DND-41 (cell line): Measurements from ENCODE around the gene SMIM21.

Experiments used
- ATAC-seq: fragments of 200-7000 bp; cut with Tn5 transposase; 3 replicates; pipeline ENCODE4 v1.9.1; 2021; ENCODE audit warnings: low read depth; ENCODE audit not compliant: insufficient read depth
- DNase-seq: peaks from one replicate; pipeline ENCODE4 v3.0.0-alpha.2; 2020
- H2AFZ ChIP-seq: 2 replicates; pipeline ENCODE4 v1.6.0; 2012; ENCODE audit warnings: low read depth, low read length
- H3K27ac ChIP-seq: 2 replicates; pipeline ENCODE4 v1.5.1; 2012; ENCODE audit warnings: low read length, inconsistent platforms
- H3K27me3 ChIP-seq: fragments of 200-600 bp; sonication (generic); 2 replicates; pipeline ENCODE4 v1.6.0; 2012; ENCODE audit warnings: low read length, mild to moderate bottlenecking, inconsistent platforms; ENCODE audit not compliant: insufficient read depth, poor library complexity
- H3K36me3 ChIP-seq: 2 replicates; pipeline ENCODE4 v1.5.1; 2012; ENCODE audit warnings: low read length, inconsistent platforms; ENCODE audit not compliant: insufficient read depth
- H3K4me1 ChIP-seq: 2 replicates; pipeline ENCODE4 v1.5.1; 2012; ENCODE audit warnings: mild to moderate bottlenecking, low read length; ENCODE audit not compliant: insufficient read depth
- H3K4me2 ChIP-seq: 2 replicates; pipeline ENCODE4 v1.6.0; 2012; ENCODE audit warnings: mild to moderate bottlenecking, moderate library complexity, low read length, inconsistent platforms; ENCODE audit not compliant: insufficient read depth
- H3K4me3 ChIP-seq, 2 experiments: fragments of 200-600 bp in 1 of 2; shearing (Covaris generic) in 1 of 2; 2 replicates each; pipeline ENCODE4 v1.5.1; 2012 to 2016; ENCODE audit warnings: inconsistent platforms in 2 of 2, low read length in 2 of 2, mild to moderate bottlenecking in 2 of 2, low read depth in 1 of 2, moderate library complexity in 1 of 2
- H3K79me2 ChIP-seq: 2 replicates; pipeline ENCODE4 v1.6.0; 2012; ENCODE audit warnings: low read length, inconsistent platforms; ENCODE audit not compliant: insufficient read depth
- H3K9ac ChIP-seq: 2 replicates; pipeline ENCODE4 v1.6.0; 2012; ENCODE audit warnings: low read depth, mild to moderate bottlenecking, inconsistent platforms, low read length, moderate library complexity
- H3K9me3 ChIP-seq: 2 replicates; pipeline ENCODE4 v1.5.1; 2012; ENCODE audit warnings: low read length, moderate library complexity, mild to moderate bottlenecking, inconsistent platforms; ENCODE audit not compliant: insufficient read depth, severe bottlenecking
- H4K20me1 ChIP-seq: 2 replicates; pipeline ENCODE4 v1.6.0; 2012; ENCODE audit warnings: low read length; ENCODE audit not compliant: insufficient read depth
- EZH2 ChIP-seq: IDR thresholded peaks from 3 replicates; pipeline ENCODE4 v1.6.1; 2012; ENCODE audit warnings: borderline replicate concordance, low read depth, mild to moderate bottlenecking, moderate library complexity, low read length, inconsistent platforms; ENCODE audit not compliant: severe bottlenecking
- TF ChIP-seq, protein P1 (sequence below): IDR thresholded peaks from 2 replicates; pipeline ENCODE4 v1.5.1; 2012; ENCODE audit warnings: borderline replicate concordance, low read length, moderate library complexity, mild to moderate bottlenecking; ENCODE audit not compliant: poor library complexity, severe bottlenecking; ENCODE audit errors: extremely low read depth

SMIM21 gene

DNA sequence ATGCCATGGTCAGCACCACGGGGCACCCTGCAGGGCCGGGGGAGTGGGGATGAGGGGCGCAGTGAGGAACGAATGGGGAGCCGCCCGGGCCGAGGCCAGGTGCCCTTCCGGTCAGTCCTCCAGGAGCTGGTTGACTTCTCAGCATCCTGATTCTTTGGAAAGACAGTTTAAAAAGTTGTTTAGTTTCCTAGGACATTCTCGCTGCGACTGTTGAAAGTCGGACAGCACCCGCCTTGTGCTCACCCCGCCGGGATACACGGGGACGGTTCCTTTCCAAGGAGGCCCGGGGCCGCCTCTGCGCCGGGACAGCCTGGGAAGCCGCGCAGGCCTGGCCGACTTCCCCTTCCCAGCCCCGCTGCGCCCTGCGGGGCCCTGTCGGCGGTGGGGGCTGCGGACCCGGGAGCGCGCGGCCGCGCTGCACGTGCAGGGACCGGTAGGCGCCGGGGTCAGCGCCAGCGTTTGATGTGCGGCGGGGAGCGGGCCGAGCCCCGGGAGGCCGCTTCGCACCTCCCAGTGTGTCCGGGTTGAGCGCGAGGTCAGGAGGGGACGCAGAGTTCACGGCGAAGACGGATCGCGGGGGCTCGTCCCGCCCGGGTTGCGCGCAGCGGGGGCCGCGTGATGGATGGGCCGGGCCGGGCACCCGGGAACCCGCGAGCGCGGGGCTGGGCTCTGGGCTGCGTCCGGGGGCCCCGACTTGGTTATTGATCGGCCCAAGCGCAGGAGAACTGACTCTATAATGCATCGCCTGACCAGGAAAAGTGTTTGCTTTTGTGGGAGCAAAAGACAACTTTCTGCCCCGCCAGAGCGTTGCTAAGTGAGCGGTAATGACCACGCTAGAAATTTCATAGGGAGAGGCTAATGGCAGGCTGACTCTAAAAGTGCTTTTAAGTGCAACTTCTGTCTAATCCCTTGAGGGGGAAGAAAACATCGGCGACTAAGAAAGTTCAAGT lies 28.0 kb upstream of the SMIM21 start:
- no peak overlapping the region for H3K9ac ChIP-seq
- no peak overlapping the region for H2AFZ ChIP-seq
- H3K4me1 ChIP-seq = no peaks in the 10 kb centered on the region
- no peak overlapping the region for H3K27ac ChIP-seq
- no peaks in the 10 kb centered on the region for H3K36me3 ChIP-seq
- H3K9me3 ChIP-seq = no peaks in the 10 kb centered on the region
- TF ChIP-seq, protein P1, sequence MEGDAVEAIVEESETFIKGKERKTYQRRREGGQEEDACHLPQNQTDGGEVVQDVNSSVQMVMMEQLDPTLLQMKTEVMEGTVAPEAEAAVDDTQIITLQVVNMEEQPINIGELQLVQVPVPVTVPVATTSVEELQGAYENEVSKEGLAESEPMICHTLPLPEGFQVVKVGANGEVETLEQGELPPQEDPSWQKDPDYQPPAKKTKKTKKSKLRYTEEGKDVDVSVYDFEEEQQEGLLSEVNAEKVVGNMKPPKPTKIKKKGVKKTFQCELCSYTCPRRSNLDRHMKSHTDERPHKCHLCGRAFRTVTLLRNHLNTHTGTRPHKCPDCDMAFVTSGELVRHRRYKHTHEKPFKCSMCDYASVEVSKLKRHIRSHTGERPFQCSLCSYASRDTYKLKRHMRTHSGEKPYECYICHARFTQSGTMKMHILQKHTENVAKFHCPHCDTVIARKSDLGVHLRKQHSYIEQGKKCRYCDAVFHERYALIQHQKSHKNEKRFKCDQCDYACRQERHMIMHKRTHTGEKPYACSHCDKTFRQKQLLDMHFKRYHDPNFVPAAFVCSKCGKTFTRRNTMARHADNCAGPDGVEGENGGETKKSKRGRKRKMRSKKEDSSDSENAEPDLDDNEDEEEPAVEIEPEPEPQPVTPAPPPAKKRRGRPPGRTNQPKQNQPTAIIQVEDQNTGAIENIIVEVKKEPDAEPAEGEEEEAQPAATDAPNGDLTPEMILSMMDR = no peak
- no peak for TF ChIP-seq EZH2
- no peak for DNase-seq
- no peak overlapping the region for H3K4me3 ChIP-seq
- no peak overlapping the region for H3K4me2 ChIP-seq
- no peaks in the 10 kb centered on the region for H3K27me3 ChIP-seq
- H3K79me2 ChIP-seq = no peaks in the 10 kb centered on the region
- no peaks in the 10 kb centered on the region for H4K20me1 ChIP-seq
- ATAC-seq = no peak

DNA sequence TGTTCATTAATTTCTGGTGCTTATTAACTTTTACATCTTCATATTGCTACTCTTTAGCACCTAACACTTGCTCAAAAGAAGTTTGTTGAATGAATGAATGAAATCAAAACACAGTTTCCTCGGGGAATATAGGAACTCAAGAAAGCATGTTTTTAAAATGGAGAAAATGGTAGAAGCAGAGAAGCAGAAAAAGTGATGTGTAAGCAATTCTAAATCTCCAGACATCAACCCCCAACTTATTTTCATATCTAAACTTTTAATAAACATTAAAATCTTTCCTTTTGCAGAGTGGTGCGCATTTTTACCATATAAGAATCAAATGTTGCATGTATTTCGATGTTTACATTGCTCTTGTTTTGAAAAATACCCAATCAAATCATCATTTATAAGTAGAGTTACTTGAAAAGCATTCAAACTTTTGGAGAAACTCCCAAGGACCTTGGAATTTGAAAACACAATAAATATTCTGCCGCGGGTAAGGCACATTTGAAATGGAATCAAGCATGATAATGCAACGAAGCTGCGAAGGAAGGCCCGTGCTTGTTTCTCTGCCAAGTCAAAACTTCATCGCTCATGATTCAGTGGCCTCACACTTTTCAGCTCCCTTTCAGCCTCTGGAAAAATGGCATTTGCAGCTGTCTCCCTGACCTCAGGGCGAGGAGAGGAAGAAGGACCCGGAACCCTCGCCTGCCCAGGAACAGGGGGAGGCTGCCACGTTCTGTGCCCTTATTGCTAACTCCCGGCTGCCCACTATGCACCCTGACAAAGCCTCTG lies 26.7 kb upstream of the SMIM21 start:
- no peak for DNase-seq
- Histone ChIP-seq H2AFZ (no peak overlapping the region), H4K20me1 (no peaks in the 10 kb centered on the region), H3K4me3 (no peak overlapping the region), H3K27me3 (no peaks in the 10 kb centered on the region), H3K36me3 (no peaks in the 10 kb centered on the region), H3K4me1 (no peaks in the 10 kb centered on the region), H3K4me2 (no peak overlapping the region), H3K79me2 (no peaks in the 10 kb centered on the region), H3K9ac (no peak overlapping the region), H3K9me3 (no peaks in the 10 kb centered on the region), H3K27ac (no peak overlapping the region)
- no peak for ATAC-seq
- TF ChIP-seq EZH2 = no peak
- TF ChIP-seq, protein P1 = no peak

DNA sequence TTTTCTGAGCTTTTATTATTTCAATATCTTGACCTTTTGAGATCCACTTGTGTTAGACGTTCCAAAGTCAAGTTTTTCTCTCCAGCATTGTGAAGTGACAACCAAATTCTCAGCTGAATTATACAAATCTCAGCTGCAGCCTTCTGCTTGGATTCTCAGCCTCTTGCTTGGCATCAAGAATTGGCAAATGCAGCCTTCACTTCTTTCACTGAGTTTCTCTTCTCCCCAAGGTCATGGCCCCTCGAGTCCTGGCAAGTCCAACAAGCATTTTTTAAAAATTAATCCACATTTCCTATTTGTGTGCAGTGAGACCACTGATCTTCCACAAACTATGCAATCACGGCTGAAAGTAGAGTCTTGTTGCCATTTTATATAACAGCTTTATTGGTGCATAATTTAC lies 23.4 kb upstream of the SMIM21 start:
- no peak overlapping the region for H3K9ac ChIP-seq
- TF ChIP-seq EZH2 = no peak
- TF ChIP-seq, protein P1 = no peak
- no peaks in the 10 kb centered on the region for H3K36me3 ChIP-seq
- no peaks in the 10 kb centered on the region for H3K4me1 ChIP-seq
- no peaks in the 10 kb centered on the region for H3K79me2 ChIP-seq
- no peak for DNase-seq
- H3K4me2 ChIP-seq = no peak overlapping the region
- H3K9me3 ChIP-seq = no peaks in the 10 kb centered on the region
- H2AFZ ChIP-seq = no peak overlapping the region
- no peak for ATAC-seq
- H3K4me3 ChIP-seq = no peak overlapping the region
- no peak overlapping the region for H3K27ac ChIP-seq
- H4K20me1 ChIP-seq = no peaks in the 10 kb centered on the region
- H3K27me3 ChIP-seq = peaks cover 6% of the 10 kb centered on the region
